Measurements from ENCODE around the gene N4BP2L2. TPM values are rescaled to one million over a fixed set of nuclear protein-coding genes. Genes with fewer than 3 reads are reported as not detected.

N4BP2L2 gene
- total and polyA plus RNA-seq, 2 donors (not counting 3 experiments of a cell fraction or from before 2014, with no cell fraction given) = 21.7 to 101 TPM

GRCh38 chr13:32527151-32527550 lies 11.4 kb downstream of the N4BP2L2 start:
- H4K20me1 ChIP-seq (replicated peaks; ENCODE audit: control insufficient read depth, extremely low read depth, insufficient read depth, low read length) = peaks cover 11% of the 10 kb centered on the region
- FAIRE-seq (no peak), DNase-seq (ENCODE audit: low read depth, low spot score) (no peak)
- no peak overlapping the region for H3K27ac ChIP-seq (ENCODE audit: insufficient read depth, low read depth, low read length)
- H2AFZ ChIP-seq (ENCODE audit: low read depth, low read length) = no peak overlapping the region
- H3K4me2 ChIP-seq (ENCODE audit: insufficient read depth, low read length) = no peak overlapping the region
- no TSS peak for BruUV-seq (replicated peaks)
- intact Hi-C loops (cut with micrococcal nuclease) = no loop called here
- CTCF ChIA-PET = no interaction called here
- H3K36me3 ChIP-seq (ENCODE audit: control insufficient read depth in 2 of 2, extremely low read depth in 1 of 2, insufficient read depth in 2 of 2, low read length in 2 of 2) = peaks cover 0 to 4% of the 10 kb centered on the region in 2 experiments
- TF ChIP-seq POLR2AphosphoS5 (IDR thresholded peaks at IDR 0.05; ENCODE audit: insufficient read depth, low read depth, low read length) (no peak), EZH2 (IDR thresholded peaks at IDR 0.05; ENCODE audit: borderline replicate concordance, low read depth, low read length, severe bottlenecking) (no peak), FOS (IDR thresholded peaks at IDR 0.05; ENCODE audit: borderline replicate concordance, insufficient read depth, low read length) (no peak), MAX (IDR thresholded peaks at IDR 0.05; ENCODE audit: insufficient read depth, insufficient read length) (no peak), CTCF (IDR thresholded peaks at IDR 0.05; ENCODE audit: extremely low read depth in 1 of 2, insufficient read depth in 1 of 2, low read depth in 1 of 2, low read length in 2 of 2) (no peak), MYC (IDR thresholded peaks at IDR 0.05; ENCODE audit: low read depth, low read length) (no peak), JUN (IDR thresholded peaks at IDR 0.05; ENCODE audit: borderline replicate concordance, insufficient read depth, insufficient read length, low read depth) (no peak), GATA2 (IDR thresholded peaks at IDR 0.05; ENCODE audit: insufficient read depth, insufficient read length, low read depth, low read length) (no peak), POLR2A (IDR thresholded peaks at IDR 0.05; ENCODE audit: low read depth, low read length) (no peak)
- H3K4me1 ChIP-seq (ENCODE audit: control insufficient read depth, extremely low read depth, insufficient read depth, low read length) = peaks cover 3% of the 10 kb centered on the region
- POLR2A ChIA-PET = no interaction called here
- no peaks in the 10 kb centered on the region for H3K9me3 ChIP-seq (replicated peaks; ENCODE audit: control insufficient read depth, insufficient read depth, low read length)
- no peak overlapping the region for H3K9ac ChIP-seq (replicated peaks; ENCODE audit: extremely low read depth, insufficient read depth, low read length)
- H3K27me3 ChIP-seq (ENCODE audit: control insufficient read depth in 2 of 2, insufficient read depth in 2 of 2, low read length in 2 of 2) = no peaks in the 10 kb centered on the region
- H3K9me1 ChIP-seq (replicated peaks; ENCODE audit: control insufficient read depth, extremely low read depth, insufficient read depth, low read length) = peaks cover 3% of the 10 kb centered on the region
- dilution Hi-C loops (cut with MboI; ENCODE audit: extremely low pct_ligation_motif_present, low sequenced_read_pairs) = no loop called here
- H3K79me2 ChIP-seq (ENCODE audit: control insufficient read depth, insufficient read depth, low read length) = peaks cover 62% of the 10 kb centered on the region
- no peak overlapping the region for H3K4me3 ChIP-seq (replicated peaks in 1 of 3; ENCODE audit: insufficient read depth in 1 of 3, low read depth in 1 of 3, low read length in 3 of 3)
